AG04449 (cell line): ENCODE measurements around the gene RBPJ.

ENCODE experiments used
- CTCF ChIA-PET: fragments of 350-600 bp; formaldehyde crosslinking; extraction: SDS; loops from one replicate; lab custom pipeline; 2021; ENCODE audit warnings: antibody characterized with exemption; lab: Yijun Ruan, JAX
- POLR2A ChIA-PET: fragments of 400-600, 350-600 bp; formaldehyde crosslinking; extraction: SDS; loops from one replicate; lab custom pipeline; 2020; ENCODE audit warnings: antibody characterized with exemption, inconsistent platforms; lab: Yijun Ruan, JAX
- DNase-seq: peaks from one replicate; pipeline ENCODE4 v3.0.0-alpha.2; 2010; ENCODE audit warnings: low read depth, low spot score
- H3K4me3 ChIP-seq: 2 replicates; pipeline ENCODE4 v1.5.1; 2011; ENCODE audit warnings: low read depth, mild to moderate bottlenecking, control low read depth, low read length
- TF ChIP-seq, protein P1 (sequence below): IDR thresholded peaks from one replicate; pipeline ENCODE4 v1.5.1; 2011; ENCODE audit warnings: mild to moderate bottlenecking, moderate library complexity, low read length, control low read depth, inconsistent platforms; ENCODE audit not compliant: insufficient read depth; ENCODE audit errors: missing control alignments

The RBPJ gene

DNA sequence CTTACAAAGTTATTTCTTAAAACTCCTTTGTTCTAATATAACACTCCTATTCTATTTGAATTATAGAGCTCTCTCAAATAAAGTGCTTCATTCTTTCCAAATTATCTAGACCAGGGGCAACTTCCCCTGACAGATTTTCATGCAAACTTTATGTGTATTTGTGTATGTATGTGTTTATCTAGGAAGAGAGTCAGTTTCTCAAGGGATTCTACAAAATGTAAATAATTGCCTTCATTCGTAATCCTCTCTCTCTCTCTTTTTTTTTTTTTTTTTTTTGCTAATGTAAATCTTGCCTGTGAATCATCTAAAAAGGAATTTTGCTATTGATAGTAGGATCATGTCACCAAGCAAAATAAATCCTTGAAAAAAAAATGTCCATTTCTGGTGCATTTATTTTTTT lies 38.9 kb upstream of the RBPJ start:
- H3K4me3 ChIP-seq: no peak overlapping the region
- TF ChIP-seq, protein P1, sequence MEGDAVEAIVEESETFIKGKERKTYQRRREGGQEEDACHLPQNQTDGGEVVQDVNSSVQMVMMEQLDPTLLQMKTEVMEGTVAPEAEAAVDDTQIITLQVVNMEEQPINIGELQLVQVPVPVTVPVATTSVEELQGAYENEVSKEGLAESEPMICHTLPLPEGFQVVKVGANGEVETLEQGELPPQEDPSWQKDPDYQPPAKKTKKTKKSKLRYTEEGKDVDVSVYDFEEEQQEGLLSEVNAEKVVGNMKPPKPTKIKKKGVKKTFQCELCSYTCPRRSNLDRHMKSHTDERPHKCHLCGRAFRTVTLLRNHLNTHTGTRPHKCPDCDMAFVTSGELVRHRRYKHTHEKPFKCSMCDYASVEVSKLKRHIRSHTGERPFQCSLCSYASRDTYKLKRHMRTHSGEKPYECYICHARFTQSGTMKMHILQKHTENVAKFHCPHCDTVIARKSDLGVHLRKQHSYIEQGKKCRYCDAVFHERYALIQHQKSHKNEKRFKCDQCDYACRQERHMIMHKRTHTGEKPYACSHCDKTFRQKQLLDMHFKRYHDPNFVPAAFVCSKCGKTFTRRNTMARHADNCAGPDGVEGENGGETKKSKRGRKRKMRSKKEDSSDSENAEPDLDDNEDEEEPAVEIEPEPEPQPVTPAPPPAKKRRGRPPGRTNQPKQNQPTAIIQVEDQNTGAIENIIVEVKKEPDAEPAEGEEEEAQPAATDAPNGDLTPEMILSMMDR: no peak
- POLR2A ChIA-PET: no interaction called here
- CTCF ChIA-PET: interaction anchor here (1.0 to 2.4 kb wide), 2 partner anchors 36 to 200 kb away, joined by 3 to 8 read pairs; no protein-coding TSS in a partner anchor
- no peak for DNase-seq

DNA sequence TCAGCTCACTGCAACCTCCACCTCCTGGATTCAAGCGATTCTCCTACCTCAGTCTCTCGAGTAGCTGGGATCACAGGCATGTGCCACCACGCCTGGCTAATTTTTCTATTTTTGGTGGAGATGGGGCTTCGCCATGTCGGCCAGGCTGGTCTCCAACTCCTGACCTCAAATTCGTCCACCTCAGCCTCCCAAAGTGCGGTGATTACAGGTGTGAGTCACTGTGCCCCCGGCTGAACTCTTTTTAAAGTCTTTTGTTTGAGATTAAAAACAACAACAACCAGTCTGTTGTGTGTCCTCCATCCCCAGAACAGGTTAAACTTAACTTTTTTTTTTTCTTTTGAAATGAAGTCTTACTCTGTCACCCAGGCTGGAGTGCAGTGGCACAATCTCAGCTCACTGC lies 36.3 kb upstream of the RBPJ start:
- no peak for DNase-seq
- no peak overlapping the region for H3K4me3 ChIP-seq
- ChIA-PET POLR2A (no interaction called here), CTCF (no interaction called here)
- TF ChIP-seq, protein P1: no peak

DNA sequence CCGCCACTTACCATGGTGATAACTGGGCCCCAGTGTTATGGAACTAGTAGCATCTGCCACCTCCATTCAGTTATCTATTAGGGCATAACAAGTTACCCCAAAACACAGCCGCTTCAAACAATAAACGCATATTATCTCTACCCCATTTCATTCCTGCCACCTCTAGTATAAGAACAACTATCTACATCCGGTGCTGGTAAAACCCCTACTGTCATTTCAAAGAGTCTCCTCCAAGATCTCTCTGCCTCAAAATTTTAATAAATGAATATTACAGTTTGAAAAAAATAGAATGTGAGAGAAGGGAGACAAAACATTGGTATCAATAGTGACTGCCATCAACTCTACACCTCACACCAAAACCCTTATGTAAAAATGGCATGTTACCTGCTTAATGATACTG lies 35.5 kb upstream of the RBPJ start:
- TF ChIP-seq, protein P1: no peak
- no peak for DNase-seq
- ChIA-PET CTCF (interaction anchor here (1.1 kb wide), 1 partner anchor 15 kb away, joined by 4 read pairs; no protein-coding TSS in a partner anchor), POLR2A (no interaction called here)
- no peak overlapping the region for H3K4me3 ChIP-seq

DNA sequence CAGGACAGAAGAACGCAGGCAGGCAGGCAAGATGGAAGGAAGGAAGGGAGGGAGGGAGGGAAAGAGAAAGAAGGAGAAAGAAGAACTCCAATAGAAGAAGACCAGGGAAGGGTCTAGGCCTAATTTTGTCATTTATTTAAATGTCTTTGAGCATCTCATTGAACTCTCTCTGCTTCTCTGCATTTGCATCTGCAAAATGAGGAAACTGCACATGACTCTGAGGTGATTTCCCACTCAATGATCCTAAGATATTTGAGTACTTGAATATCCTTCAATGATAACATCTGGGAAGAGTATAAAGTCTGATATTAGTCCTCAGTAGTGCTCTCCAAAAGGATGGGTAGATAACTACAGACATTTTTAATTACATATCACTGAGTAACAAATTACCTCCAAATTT lies 33.1 kb upstream of the RBPJ start:
- no peak for DNase-seq
- CTCF ChIA-PET: interaction anchor here (0.9 kb wide), 1 partner anchor 9 kb away, joined by 3 read pairs; no protein-coding TSS in a partner anchor
- TF ChIP-seq, protein P1: no peak
- H3K4me3 ChIP-seq: no peak overlapping the region
- POLR2A ChIA-PET: no interaction called here

GRCh38 chr4:26288355-26288909 lies 32.4 kb upstream of the RBPJ start:
- POLR2A ChIA-PET: no interaction called here
- TF ChIP-seq, protein P1: no peak
- no peak for DNase-seq
- no peak overlapping the region for H3K4me3 ChIP-seq
- CTCF ChIA-PET: interaction anchor here (0.9 kb wide), 1 partner anchor 10 kb away, joined by 3 read pairs; no protein-coding TSS in a partner anchor

DNA sequence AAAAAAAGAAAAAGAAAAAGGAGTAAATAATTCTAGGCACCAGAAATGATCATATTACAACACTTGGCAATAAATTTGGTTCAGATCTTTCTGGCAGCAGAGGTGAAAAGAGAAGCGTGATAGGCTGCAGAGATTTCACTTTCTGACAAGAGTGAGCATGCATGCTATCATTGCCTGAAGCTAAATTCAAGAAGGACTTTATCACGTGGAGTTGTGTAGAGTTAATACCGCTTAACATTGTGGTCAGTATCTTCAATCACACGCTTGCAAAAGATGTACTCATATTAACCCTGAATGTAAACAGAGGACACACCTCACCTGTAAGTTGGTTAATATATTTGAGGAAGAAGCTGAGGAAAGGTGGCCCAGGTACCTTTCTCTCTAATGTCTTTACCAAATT lies 31.4 kb upstream of the RBPJ start:
- H3K4me3 ChIP-seq: no peak overlapping the region
- TF ChIP-seq, protein P1: no peak
- ChIA-PET POLR2A (interaction anchor here (0.7 kb wide), 1 partner anchor 425 kb away, joined by 3 read pairs; no protein-coding TSS in a partner anchor), CTCF (no interaction called here)
- no peak for DNase-seq
